Hematopoietic multipotent progenitor cell treated with erythropoietin and hydrocortisone succinate and interleukin-3 and kit ligand, for 15 days (in vitro differentiated cells): ENCODE data around the gene CIAO1.
"Not testable (repeated sequence)": the region's sequence is repeated elsewhere in the genome, so short reads cannot be mapped to it uniquely, and the experiment has no call there.

ENCODE experiments used
- DNase-seq: peaks from one replicate; pipeline ENCODE4 v3.0.0-alpha.2; 2015; ENCODE audit warnings: low spot score

CIAO1 gene

DNA sequence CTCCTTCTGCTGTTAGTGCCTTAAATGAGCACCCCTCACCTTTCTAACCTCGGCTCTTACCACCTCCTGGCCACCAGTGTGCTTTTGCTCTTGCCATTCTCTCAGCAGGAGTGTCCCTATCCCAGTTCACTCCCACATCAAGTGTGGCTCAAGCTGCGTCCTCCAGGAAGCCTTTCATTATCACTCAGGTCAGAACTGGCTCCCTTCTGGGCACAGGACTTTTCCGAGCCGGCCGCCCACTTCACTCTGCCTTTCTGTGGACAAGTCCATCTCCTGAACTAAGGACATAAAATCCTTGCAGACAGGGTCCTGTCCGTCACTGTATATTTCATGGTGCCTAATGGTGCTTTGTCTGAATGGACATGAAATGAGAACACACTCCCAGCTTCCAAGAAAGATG is 15.8 kb upstream of the CIAO1 start:
- DNase-seq = no peak

DNA sequence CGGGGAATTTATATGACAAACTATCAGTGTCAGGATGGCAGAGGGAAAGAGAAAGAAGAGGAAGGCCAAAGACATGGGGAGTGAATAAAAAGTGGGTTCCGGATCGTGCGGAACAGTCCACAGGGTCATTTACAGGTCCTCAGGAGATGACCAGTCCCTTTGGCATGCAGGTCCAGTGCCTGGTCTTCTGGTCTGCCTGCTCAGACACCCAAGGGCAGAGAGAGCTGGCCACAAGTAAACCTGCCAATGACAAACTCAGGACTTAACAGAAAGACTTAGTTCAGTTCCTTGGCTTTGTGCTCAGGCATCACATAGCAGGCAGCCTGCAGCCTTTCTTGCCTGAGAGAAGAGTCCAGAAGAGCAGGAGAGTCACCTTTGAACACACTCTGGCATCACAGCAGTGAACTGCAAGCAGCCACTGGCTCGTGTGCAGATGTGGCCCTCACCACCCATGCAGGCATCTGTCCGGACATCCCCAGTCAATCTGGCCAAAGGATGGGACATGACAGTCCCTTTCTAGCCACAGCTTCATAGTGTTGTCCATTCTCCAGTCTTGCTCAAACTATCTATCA is 14.2 kb upstream of the CIAO1 start:
- no peak for DNase-seq

DNA sequence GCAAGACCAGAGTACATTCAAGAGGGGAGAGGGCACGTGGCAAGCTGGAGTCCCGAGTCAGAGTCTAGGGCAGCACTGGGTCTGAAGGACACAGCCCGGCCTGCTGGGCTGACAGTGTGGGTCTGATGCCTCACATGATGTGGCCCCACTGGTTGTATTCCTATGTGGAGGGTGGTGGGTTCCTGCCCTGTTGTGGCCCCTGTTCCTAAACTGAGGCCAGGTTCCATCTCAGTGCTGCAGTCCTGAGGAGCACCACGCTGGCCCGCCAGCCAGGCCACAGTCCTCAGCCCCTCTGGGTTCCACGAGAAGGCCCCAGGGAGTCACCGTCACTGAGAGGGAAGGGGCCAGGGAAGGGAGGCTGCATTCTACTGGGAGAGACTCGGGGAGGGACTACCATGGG is 13.5 kb upstream of the CIAO1 start:
- DNase-seq = no peak

DNA sequence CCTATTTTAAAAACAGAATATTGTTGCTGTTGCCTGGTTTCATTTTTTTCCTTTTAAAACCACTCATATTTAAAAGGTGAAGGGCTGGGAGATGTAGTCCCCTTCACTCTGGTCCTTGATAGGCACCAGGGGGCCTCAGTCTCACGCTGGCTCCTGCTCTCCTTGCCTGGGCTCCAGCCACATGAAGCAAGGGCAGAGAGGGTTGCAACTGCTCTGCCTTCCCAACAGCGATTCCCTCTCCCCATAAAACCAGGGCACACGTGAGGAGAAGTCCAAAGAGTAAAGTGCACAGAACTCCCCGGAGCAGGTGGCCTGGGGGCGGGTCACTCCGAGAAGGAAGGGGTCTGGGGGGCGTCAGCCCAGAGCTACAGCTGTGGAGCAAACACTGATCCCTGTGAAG is 13.0 kb upstream of the CIAO1 start:
- no peak for DNase-seq

DNA sequence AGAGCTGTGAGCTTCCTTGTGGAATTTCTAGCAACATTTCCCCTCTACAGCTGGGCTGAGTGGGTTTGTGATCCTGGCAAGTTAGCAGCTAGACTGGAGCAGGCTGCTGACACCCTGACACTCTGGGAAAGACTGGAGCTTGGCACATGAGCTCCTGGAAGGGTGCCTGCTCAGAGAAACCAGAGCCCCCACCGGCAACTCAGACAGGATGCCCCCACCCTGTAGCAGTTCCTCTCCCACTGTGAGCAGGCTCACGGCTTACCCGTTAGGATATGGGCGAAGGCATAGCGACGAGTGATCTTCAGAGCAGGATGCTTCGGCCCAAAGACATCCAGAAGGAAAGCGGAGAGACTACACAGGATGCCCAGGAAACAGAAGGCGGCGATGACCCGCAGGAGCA is 11.5 kb upstream of the CIAO1 start:
- DNase-seq = no peak

DNA sequence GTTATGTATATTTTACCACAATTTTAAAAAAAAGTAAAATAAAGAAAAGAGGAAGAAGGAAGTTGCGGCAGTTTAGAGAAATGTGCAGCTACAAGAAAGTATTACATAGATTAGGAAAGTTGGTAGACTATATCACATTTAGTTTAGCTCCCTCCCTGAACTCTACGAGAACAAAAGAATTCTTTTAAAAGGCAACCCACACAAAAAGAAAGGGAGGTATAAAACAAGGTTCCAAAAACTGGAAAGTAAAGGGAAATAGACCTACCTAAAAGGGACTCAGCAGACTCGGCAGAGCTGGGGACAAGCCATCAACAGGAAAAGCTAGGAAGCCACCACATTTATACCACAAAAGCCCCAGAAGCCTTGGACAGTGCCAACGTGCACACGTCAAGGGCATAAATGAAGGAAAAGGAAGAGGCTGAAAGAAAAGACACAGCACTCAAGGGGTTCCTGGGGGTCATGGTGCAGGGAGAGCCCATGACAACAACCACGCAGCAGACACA is 9.4 kb upstream of the CIAO1 start:
- DNase-seq = no peak

DNA sequence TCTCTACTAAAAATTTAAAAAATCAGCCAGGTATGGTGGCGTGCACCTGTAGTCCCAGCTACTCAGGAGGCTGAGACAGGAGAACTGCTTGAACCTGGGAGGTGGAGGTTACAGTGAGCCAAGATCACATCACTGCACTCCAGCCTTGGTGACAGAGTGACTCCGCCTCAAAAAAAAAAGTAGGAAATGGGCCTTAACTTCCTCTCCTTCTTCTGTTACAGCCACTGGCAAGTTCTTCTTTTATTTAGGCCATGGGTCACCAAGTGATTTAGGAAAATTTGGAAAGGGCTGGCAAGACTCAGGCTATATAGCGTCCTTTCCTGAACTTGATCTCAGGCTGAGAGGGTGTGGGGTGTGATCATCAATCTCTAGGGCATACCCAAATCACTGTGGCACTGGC is 8.3 kb upstream of the CIAO1 start:
- DNase-seq = not testable (repeated sequence)

DNA sequence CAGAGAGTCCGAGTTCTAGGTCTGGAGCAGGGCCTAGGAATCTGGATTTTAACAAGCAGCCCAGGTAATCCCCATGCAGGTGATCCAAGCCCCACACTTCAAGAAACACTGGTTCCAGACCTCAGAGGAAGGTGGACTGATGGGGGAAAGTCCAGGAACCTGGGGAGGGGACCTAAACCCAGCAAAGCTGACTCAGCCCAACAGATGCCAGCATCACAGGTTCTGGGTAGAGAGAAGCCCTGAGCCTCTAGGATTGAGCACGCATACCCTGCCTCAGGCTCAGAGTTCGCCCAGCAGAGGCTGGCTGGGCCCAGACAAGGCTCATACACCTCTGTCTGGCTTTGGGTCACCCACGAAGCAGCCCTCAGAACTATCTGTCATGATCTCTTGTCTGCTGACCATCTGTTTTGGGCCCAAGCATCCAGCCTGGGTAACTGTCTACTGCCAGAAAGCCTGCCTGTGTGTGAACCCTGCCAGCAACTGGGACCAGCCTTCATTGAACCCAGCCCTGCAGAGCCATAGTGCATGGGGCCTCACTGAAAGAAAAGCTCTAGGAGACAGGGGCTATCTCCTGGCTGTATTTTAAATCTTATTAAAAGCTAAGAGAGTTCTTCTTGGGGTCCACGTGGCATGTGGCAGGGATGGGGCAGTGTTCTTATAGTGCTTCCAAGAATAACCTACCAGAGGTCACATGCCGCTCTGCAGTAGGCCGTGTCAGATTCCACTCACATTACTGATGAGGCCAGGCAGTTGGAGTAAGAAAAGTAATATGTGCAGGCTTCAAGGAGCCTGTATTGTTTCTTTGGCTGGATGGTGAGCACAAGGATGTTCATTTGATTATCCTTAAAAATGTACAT is 7.6 kb upstream of the CIAO1 start:
- DNase-seq = no peak

DNA sequence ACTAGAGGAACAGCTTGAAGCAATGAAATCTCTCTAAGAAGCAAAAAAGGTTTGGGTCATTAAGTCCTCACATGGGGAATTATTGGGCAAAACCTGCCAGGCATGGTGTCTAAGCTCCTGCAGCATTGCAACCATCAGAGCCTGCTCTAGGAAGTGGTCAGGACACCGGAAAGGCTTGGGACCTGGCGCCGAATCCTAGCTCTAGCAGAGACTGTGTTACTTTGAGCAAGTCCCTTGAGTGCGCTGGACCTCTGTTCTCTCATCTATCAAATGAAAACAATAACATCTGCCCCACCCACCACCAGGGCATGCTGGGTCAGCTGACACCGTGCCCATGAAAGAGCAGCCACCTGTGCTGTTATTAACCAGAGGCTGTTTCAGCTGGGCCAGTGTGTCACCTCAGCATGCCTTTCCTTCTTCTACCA is 6.5 kb upstream of the CIAO1 start:
- no peak for DNase-seq

DNA sequence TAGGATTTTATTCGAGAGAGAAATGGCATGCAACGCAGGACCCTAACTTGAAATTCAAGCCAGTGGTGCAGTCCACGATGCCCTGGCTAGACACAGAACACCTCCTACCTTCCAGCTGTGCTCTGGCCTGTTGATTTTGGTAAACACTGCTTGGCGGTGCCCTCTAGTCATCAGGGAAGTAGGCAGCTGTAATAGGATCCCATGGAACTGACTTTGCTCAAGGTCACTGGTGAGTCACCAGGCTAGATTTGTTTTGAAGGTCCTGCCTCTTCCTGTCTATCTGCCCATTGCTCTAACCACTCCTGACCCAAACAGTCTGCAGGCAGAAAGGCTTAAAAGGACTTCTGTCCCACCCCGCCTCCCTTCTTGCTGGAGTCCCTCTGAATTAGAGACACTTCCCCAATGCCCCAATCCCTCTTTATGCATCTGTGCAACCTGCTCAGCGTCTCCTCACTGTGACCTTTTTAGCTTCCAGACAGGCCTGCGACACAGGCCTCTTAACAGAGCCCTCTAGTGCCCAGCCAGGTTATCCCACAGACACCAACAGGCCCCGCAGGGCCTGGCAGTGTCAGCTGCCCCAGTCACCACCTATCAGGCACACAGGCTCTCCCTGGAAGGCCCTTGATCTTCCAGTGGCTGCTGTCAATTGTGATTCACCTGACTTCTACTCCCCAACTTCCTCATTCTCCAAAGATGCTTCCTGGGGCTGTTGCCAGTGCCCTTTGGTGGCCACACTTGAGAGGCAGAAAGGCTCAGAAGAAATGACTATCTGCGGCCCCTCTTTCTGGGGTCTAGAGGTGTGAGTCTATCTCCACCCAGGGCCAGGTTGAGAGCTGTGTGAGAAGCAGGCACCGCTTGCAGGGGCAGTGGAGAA is 5.4 kb upstream of the CIAO1 start:
- DNase-seq = peak; percentile 23

DNA sequence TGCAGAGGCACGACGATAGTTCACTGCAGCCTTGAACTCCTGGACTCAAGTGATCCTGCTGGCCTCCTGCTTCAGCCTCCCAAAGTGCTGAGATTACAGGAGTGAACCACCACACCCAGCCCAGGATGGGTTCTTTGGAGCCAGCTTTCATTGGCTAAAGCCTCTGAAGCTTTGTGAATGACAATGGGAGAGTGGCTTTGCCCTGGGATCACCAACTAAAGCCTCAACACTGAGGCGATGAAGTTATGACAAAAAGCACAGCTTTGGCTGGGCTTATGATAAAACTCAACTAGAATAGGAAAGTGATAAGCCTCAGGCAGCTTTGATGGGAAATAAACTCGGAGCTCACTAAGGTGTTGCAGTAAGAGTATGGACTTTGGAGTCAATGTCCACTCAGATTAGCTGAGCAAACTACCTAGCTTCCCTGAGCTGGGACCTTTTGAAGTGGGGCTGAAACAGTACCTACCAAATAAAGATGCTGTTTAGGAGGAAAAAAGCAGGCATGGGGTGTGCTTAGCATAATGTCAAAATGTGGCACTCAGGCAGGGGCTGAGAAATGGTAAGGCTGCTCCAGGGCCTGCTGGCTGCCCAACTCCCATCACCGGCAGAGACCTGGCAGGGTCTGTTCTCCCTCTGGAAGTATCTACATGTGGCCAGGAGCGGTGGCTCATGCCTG is 4.6 kb upstream of the CIAO1 start:
- DNase-seq = no peak

DNA sequence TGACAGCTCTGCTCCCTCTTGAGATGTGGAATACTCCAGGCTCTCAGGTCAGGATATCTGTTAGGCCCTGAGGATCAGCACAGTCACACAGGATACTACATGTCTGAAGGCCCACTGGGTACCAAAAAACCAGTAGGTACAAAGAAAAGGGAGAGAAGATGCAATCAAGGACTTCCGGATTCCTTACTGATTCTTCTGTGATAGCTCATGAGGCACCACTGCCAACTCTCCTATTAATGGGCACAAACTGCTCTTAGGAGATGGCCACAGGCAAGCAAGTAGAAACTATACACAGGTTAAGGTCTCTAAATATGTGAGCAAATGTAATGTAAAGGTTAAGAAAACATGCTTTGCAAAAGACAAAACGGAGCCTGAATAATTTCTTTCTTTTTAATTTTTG is 3.7 kb upstream of the CIAO1 start:
- no peak for DNase-seq

DNA sequence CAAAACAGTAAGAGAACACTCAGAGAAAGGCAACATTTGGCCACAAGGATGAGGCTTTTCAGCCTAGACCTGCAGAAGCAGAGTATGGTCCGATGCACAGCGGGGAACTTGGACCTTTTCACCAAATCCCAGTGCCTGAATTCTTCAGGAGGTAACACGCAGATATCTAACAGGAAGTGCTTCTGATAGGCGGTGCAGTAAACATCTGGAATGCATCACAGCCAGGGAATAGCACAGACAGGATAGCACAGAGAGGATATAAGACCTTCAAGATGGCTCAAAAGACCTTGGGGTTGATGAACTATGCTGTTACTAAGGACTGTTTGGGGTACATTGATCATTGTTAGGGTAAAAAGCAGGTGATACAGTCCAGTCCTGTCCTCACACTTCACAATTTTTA is 1.9 kb upstream of the CIAO1 start:
- DNase-seq = no peak

DNA sequence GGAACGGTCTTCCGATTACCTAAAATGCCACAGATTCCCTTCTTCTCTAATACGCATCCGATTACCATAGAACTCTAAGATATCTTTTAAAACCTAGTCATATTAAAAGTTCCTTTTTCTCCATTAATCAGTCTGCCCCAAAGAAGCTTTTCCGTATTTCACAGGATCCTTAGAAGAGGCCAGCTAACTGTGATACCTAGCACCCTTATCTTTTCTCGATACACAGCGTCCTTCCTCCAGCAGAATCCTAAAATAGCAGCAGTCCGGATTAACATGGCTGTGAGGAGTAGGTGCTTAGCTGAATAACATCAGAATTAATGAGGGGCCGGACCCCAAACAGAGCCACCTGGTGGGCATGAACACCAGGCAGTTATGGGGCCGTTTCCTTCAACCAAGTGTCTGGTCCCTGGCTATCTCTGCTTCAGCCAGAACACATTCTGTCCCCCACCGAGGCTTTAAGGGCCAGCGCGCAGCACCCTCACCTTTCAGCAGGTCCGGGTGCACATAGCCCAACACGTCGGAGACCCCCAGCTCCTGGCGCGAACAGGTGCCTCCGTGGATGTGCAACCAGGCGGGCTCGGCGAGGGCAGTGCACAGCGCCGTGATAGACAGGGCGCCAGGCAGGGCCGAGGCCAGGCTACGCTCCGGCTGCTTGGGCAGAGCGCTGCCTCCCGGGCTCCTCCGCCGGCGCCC is 1.2 kb upstream of the CIAO1 start:
- peak; percentile 42 for DNase-seq

DNA sequence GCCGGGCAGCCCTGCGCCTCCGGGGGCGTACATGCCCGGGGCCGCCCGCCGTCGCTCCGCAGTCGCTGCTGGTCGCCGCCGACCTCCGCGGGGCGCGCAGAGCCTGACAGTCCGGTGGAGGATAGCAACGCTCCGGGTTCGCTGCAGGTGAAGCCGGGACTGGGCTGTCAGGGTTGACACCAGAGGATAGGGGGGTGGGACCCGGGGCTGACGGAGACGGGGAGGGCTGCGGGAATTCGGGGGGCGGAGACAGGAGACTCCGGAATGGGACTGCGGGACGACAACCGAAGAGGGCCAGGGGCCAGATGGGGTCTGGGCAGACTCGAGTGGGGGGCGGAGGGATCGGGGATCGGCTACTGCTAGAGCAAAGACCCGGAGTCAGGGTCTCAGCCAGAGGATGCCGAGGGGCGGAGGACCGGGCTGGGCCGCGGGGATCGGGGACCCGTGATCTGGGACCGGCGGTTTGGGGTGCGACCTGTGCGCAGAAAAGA is 631 bp upstream of the CIAO1 start:
- DNase-seq = peak; percentile 15

DNA sequence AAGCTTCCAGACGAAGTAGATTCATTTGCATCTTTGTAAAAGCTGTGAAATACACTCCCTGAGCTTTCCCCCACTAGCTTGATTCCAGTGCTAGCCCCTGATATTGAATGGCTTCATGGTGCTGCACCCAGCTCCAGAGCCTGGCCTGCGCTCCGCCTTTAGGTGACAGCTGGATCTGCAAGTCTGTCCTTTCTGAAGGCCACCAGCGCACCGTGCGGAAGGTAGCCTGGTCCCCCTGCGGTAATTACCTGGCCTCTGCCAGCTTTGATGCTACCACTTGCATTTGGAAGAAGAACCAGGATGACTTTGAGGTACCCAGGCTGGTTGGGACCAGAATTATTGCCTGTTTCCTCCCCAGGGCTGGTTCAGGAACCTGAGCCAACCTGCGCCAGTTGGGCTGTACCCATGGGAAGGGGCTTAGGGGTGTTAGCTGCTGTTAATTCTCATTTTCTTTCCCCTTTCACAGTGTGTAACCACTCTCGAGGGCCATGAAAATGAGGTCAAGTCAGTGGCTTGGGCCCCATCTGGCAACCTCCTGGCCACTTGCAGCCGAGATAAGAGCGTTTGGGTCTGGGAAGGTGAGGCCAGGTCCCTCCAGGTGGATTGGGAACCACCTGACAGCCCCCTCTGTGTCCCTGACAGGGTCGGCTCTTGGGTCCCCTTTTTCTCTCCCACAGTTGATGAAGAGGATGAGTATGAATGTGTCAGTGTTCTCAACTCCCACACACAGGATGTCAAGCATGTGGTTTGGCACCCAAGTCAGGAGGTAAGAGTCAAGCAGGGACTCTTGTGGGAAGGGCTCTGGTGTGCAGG is 1.3 kb downstream of the CIAO1 start:
- DNase-seq = peak; percentile 45

DNA sequence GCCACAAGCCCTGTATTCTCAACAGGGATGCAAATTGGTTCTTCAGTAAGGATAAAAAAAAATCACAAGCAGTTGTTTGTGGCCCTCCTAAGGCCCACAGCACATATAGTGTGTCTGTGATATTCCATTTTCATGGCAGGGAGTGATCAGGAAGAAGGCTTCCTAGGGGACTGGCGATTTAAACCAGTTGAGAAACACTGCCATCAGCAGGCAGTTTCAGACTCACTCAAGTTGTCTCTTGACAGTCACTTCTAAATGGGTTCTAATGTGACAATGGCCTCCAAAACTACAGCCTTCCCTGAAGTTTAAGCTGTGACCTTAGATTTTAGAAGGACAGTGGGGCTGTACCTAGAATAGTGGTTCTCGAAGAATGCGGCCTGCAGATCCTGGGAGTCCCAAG is 6.0 kb downstream of the CIAO1 start:
- no peak for DNase-seq

DNA sequence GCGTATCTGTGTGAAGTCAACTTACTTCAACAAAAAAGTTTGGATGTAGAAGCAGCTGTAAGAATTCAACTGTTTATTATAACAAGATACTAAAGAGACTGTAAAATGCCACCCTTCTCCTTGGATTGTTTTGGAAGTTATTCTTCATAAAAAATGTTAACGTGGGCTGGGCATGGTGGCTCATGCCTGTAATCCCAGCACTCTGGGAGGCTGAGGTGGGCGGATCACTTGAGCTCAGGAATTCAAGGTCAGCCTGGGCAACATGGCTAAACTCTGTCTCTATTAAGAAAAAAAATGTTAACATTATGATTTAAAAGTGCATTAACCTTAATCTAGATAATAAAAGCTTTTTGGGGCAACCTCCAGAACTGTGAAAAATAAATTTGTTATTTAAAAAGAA is 7.7 kb downstream of the CIAO1 start:
- DNase-seq = no peak

DNA sequence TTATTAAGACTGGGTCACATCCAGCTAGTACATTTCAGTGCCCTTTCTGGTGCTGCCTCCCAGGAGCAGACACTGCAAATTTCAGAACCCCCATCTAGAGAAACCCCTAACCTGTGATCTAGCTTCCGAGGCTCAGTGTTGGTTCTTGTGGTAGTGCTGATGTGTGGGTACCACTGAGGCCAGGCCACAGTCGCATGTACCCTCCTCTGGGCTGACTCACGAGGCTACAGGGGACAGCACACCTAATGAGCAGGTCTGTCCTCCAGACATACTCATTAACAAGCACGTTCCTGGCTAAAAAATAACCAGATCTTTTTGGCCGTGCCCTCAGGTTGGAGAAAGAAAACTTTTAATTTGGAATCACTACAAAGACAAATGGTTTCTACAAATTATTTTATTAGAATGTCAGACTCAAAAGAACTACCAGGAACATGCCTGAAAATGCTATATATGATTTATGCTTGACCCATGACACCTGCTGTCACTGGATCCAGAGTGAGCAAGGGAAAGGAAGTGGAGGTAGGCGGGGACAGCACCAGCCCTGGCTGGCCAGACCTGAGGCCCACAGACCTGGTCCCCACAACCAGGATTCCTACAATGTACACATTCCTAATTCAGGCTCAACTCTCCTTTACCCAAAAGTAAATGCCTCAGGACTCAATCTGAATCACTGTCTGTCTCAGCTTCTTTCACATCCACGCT is 8.5 kb downstream of the CIAO1 start:
- DNase-seq = no peak
